Sigmoid colon (tissue), 4 donors: ENCODE data around the gene SDR42E1.

ENCODE experiments used
- CTCF ChIP-seq, 4 experiments: fragments of 450-650 bp in 3 of 4; fragments of 200-600 bp in 1 of 4; IDR thresholded peaks; one replicate each; pipeline ENCODE4 v1.5.1; 2016 to 2019; ENCODE audit warnings: antibody characterized with exemption in 4 of 4, mild to moderate bottlenecking in 3 of 4, moderate library complexity in 2 of 4
- EP300 ChIP-seq, 4 donors: sonication (generic); formaldehyde crosslinking; IDR thresholded peaks; one replicate each; pipeline ENCODE4 v1.6.1; 2017; ENCODE audit warnings: antibody characterized with exemption in 4 of 4
- POLR2A ChIP-seq, 2 donors: fragments of 450-650 bp; IDR thresholded peaks; one replicate each; pipeline ENCODE4 v1.6.1; 2016; ENCODE audit warnings: antibody characterized with exemption in 2 of 2, mild to moderate bottlenecking in 2 of 2, moderate library complexity in 2 of 2
- POLR2AphosphoS5 ChIP-seq, 4 donors: sonication (generic); formaldehyde crosslinking; IDR thresholded peaks; one replicate each; pipeline ENCODE4 v1.6.1; 2017; ENCODE audit warnings: antibody characterized with exemption in 4 of 4

GRCh38 chr16:82033006-82033405 lies 21.7 kb upstream of the SDR42E1 start:
- TF ChIP-seq POLR2A (IDR thresholded peaks at IDR 0.05) (no peak), CTCF (IDR thresholded peaks at IDR 0.05) (no peak), EP300 (IDR thresholded peaks at IDR 0.05) (no peak), POLR2AphosphoS5 (IDR thresholded peaks at IDR 0.05) (no peak)
